ENCODE results near the gene SLCO3A1. TPM values are rescaled to one million over a fixed set of nuclear protein-coding genes. Genes with fewer than 3 reads are reported as not detected.

SLCO3A1 gene
- total and polyA plus RNA-seq, 12 donors, result 1.8 to 26.6 (median 17.2) TPM

GRCh38 chr15:91930092-91930491, 76.6 kb downstream of the SLCO3A1 start:
- Histone ChIP-seq H3K9me3 (replicated peaks in 1 of 3) (no peaks in the 10 kb centered on the region), H3K27ac (no peak overlapping the region), H3K27me3 (no peaks in the 10 kb centered on the region), H3K4me1 (replicated peaks in 1 of 2) (peaks cover 0 to 10% of the 10 kb centered on the region in 2 donors), H3K4me3 (no peak overlapping the region), H3K36me3 (replicated peaks in 1 of 2) (no peaks in the 10 kb centered on the region)
- DNase-seq, result no peak
- 85 to 93% (median 87%) methylated on average over 2 of the region's 2 CpGs for WGBS, 4 donors
- intact Hi-C loops (cut with DNase I), result no loop called here
- no peak for TF ChIP-seq CTCF (IDR thresholded peaks at IDR 0.05)
- TF ChIP-seq POLR2A (IDR thresholded peaks at IDR 0.05), result no peak

- peaks cover 0 to 2% of the 10 kb centered on the region in 2 donors for H3K4me1 ChIP-seq (replicated peaks in 1 of 2)
- TF ChIP-seq CTCF (IDR thresholded peaks at IDR 0.05), result no peak
- TF ChIP-seq POLR2A (IDR thresholded peaks at IDR 0.05), result no peak
- H3K27ac ChIP-seq, result no peak overlapping the region
- intact Hi-C loops (cut with DNase I), result no loop called here
- H3K36me3 ChIP-seq (replicated peaks in 1 of 2), result no peaks in the 10 kb centered on the region
- H3K4me3 ChIP-seq, result no peak overlapping the region
- no peaks in the 10 kb centered on the region for H3K27me3 ChIP-seq
- WGBS, 4 donors, result 88 to 91% (median 89%) methylated on average over 7 of the region's 7 CpGs
- no peak for DNase-seq
- H3K9me3 ChIP-seq (replicated peaks in 1 of 3), result no peaks in the 10 kb centered on the region
Observed at GRCh38 chr15:91936182-91936775, 82.8 kb downstream of the SLCO3A1 start.

GRCh38 chr15:91936927-91937326, 83.4 kb downstream of the SLCO3A1 start:
- Histone ChIP-seq H3K4me1 (replicated peaks in 1 of 2) (peaks cover 0 to 8% of the 10 kb centered on the region in 2 donors), H3K4me3 (no peak overlapping the region), H3K9me3 (replicated peaks in 1 of 3) (no peaks in the 10 kb centered on the region), H3K27ac (no peak overlapping the region), H3K27me3 (no peaks in the 10 kb centered on the region), H3K36me3 (replicated peaks in 1 of 2) (no peaks in the 10 kb centered on the region)
- 76 to 89% (median 85%) methylated on average over 4 of the region's 4 CpGs for WGBS, 4 donors
- no peak for DNase-seq
- TF ChIP-seq POLR2A (IDR thresholded peaks at IDR 0.05), result no peak
- no peak for TF ChIP-seq CTCF (IDR thresholded peaks at IDR 0.05)
- intact Hi-C loops (cut with DNase I), result no loop called here

- H3K36me3 ChIP-seq (replicated peaks in 1 of 2), result no peaks in the 10 kb centered on the region
- no peak for DNase-seq
- H3K27ac ChIP-seq, result no peak overlapping the region
- H3K4me1 ChIP-seq (replicated peaks in 1 of 2), result peaks cover 7 to 21% of the 10 kb centered on the region in 2 donors
- no peaks in the 10 kb centered on the region for H3K9me3 ChIP-seq (replicated peaks in 1 of 3)
- intact Hi-C loops (cut with DNase I), result no loop called here
- TF ChIP-seq CTCF (IDR thresholded peaks at IDR 0.05), result no peak
- no peak for TF ChIP-seq POLR2A (IDR thresholded peaks at IDR 0.05)
- H3K4me3 ChIP-seq, result no peak overlapping the region
- 89 to 93% (median 92%) methylated on average over 3 of the region's 3 CpGs for WGBS, 4 donors
- no peaks in the 10 kb centered on the region for H3K27me3 ChIP-seq
Observed at GRCh38 chr15:91938136-91938535, 84.6 kb downstream of the SLCO3A1 start.

Data from adrenal gland (tissue), 12 donors.